HG03457 (cell line): ENCODE measurements around the gene ATXN7L1.
"Not testable (repeated sequence)": the region's sequence is repeated elsewhere in the genome, so short reads cannot be mapped to it uniquely, and the experiment has no call there.

ENCODE experiments used
- ATAC-seq: cut with Tn5 transposase; IDR thresholded peaks from one replicate; pipeline ENCODE4 v1.9.1; 2021; ENCODE audit warnings: moderate number of reproducible peaks; ENCODE audit not compliant: unreplicated experiment

The ATXN7L1 gene

GRCh38 chr7:105861224-105861623, 15.2 kb downstream of the ATXN7L1 start:
- no peak for ATAC-seq

DNA sequence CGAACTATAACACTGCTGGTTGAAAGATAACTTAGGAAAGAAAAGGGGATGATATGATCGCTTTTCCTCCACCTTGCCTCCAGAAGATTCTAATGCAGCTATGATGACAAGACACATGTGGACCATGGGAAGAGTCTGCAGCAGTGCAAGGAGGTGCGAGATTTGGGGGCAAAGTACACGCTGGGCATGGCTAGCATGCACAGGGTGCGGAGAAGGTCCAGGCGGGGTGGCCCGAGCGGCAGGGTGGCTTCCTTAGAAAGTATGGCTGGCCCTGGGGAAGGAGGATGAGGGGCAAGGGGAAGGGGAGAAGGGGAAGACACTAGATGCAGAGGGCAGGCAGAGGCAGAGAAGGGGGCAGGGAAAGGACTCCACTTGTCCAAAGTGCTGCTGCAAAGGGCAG, 15.6 kb downstream of the ATXN7L1 start:
- ATAC-seq, result no peak

DNA sequence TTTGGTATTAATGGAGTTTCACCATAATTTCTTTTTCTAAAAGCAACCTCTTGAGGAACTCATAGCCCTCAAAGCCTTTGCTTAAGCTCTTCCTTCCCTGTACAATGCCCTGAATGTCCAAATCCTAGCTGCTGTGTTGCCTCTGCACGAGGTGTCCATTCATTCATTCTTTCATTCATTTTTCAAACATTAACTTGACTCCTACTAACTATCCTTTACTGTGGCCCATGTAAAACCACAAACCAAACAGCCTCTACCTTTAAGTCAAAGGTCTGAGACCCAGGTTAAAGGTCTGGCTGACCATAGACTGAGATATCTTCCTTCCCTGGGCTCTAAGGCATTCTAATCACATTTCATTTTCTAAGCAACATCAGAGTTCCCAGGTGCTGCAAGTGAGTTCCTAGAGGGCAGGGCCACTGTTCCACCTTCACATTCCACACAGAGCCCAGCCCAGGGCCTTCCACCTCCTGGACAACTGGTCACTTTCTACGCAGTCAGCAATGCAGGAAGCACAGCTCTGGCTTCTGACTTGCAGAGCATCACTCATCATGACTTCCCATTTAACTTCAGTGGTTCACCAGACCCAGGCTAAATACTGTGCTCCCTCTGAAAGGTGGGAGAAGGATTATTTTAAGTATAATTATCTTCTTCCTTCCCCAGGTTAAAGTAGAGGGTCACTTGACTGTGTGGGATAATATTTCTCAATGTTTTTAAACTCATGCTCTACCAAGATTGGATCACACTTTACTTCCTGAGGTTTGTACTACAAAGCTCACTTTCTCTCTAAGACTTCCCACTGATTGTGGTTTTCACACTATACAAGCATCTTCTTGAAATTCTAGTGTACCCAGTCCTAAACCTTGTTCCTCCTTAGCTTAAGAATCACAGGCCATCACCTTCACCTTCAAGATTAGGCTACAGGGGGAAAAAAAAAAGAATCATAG, 19.1 kb downstream of the ATXN7L1 start:
- ATAC-seq, result no peak

DNA sequence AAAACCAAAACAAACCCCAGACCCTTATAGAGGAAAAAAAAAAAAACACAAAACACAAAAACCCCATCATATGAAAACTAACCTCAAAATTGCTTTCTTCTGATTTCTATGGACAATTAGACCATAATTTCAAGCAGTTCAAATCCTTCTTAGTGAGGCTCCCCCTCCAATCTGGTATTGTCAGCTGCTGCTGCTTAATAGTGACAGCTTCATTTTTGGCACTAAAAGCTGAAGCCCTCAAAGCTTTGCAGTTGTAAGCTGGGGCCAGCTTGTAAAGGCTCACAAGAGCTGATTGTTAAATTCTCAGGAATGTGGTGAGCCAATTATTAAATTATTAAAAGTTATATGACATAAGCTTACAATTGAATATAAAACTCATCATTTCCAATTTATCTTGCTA, 21.9 kb downstream of the ATXN7L1 start:
- ATAC-seq, result no peak

GRCh38 chr7:105853931-105854419, 22.4 kb downstream of the ATXN7L1 start:
- no peak for ATAC-seq

GRCh38 chr7:105851064-105851463, 25.3 kb downstream of the ATXN7L1 start:
- ATAC-seq, result no peak

DNA sequence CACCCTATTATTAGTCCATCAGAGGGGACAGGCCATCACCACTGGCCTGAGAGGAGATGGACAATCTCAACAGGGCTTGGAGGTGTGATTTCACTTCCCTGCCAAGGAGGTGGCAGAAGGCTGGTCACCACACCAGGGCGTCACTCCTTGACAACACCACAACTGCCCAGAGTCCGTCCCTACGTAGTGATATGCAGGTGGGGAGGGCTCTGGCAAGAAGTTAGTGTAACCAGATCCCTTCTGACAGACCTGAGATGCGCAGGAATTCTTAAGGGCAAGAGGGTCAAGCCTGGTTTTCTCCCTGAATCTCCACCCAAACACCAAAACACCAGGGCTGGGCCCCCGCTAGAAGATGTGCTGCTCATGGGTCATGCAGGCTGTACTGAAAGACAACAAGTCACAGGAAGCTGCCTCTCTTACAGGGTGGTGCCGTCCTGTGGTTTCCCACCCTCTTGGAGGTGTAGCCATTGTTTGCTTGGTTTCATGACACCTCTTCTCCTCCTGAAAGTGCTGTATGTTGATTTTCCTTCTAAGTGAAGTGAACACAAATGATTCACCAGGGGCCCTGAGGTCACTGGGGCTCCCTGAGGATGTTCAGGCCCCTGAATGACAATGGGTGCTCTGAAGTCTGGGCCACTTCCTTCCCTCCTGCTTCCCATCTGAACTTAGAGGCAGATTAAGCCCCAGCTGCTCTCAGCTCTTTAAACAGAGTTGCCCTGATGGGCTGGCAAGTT, 27.1 kb downstream of the ATXN7L1 start:
- ATAC-seq, result no peak

- ATAC-seq, result no peak
These were observed 30.0 kb downstream of the ATXN7L1 start for GRCh38 chr7:105846404-105846803.

- not testable (repeated sequence) for ATAC-seq
These were observed 31.7 kb downstream of the ATXN7L1 start for GRCh38 chr7:105844681-105845080.

DNA sequence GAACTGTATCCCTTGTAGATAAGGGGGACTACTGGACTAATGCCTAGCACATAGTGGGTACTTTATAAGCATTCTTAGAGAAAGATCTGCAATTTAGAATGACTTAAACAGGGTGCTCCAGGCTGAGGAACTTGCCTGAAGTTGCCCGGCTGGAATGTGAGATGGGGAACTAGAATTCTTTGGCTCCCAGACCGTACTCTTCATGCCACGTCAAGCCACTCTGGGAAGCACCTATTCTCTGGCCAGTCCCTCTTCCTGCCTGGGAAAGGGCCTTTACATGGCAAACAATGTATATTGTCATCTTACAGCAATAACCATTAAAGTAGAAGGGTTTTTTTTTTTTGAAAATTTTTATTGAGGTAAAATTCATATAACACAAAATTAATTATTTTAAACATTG, 34.5 kb downstream of the ATXN7L1 start:
- no peak for ATAC-seq

GRCh38 chr7:105840981-105841749, 35.2 kb downstream of the ATXN7L1 start:
- no peak for ATAC-seq

GRCh38 chr7:105839266-105839665, 37.1 kb downstream of the ATXN7L1 start:
- ATAC-seq, result no peak

DNA sequence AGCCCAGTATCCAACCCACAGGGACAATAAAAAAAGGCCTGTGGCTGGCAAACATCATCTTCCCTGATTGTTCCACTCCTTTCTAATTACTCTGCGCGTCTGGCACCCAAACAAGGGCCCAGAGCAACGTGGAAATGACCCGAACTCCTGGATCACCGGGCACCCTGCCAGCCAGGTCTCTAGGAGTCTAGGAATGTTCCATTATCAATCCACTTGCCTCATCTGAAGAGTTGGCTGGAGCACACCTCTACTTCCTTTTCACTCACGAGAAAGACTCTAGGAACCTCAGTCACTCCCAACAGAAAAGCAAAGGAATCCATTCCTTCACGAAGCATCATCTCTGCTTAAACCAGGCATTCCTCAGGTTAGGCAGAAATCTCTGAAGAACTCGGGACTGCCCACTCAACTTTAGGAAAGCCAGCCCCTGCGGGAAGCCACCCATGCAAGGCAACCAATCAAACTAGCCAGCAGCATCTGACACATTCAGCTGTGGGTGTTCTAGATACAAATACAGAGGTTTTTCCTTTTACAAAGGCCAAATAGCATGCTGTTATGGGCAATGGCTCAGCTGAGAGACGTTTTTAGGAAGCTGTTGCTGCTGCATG, 37.7 kb downstream of the ATXN7L1 start:
- no peak for ATAC-seq

DNA sequence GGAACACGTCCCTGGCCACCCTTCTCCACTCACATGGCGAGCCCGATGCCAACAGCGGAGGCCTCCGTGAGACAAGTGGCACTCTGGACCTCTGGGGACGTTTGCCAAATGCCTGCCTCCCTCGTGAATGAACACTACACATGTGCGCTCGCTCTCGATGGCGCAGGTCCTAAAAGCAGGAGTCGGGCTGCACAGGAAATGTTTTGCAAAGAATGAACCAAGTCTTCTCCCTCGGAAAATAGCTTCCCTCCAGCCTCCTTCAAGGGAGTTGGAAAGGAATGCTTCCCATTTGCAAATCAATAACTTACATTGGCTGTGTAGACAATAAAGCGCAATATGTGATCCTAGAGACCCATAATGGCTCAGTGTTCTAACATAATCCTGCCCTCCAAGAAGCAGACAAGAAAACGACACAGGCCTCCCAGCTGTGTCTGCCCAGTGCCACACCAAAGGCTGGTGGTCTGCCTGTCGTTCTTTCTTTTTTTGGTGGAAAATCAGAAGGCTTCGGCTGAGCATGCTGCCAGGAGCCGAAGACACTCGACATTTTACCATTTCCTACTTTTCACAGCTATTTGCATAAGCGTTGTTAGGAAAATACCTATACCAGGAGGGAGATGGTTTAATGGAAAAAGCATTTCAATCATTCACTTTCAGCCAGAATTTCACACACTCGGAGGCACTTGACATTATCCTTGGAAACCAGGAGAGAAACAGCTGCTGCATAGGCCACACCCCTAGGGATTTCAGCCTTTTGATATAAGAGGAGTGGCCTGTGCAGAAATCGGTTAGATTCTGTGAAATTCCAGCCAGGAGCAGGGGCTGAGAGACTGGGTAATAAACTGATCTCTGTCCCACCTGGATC, 38.4 kb downstream of the ATXN7L1 start:
- ATAC-seq, result no peak

DNA sequence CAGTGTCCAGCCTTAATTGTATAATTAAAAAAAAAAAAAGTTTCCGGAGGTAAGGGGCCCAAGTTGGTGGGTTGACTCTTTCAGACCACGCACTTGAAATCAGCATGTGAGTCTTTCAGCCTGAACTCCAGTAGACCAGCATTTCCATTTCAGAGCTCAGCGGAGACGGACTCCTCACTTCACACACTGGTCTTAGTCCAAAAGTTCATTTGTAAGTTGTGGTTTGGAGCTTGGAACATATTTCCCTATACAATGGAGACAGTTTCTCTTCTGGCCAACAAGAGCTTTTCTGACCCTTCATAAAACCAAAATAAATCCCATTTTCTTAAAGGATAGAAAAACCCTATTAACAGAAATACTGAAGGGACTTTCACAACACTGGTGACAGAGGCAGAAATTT, 41.0 kb downstream of the ATXN7L1 start:
- ATAC-seq, result no peak

GRCh38 chr7:105831824-105832535, 44.4 kb downstream of the ATXN7L1 start:
- ATAC-seq, result no peak

DNA sequence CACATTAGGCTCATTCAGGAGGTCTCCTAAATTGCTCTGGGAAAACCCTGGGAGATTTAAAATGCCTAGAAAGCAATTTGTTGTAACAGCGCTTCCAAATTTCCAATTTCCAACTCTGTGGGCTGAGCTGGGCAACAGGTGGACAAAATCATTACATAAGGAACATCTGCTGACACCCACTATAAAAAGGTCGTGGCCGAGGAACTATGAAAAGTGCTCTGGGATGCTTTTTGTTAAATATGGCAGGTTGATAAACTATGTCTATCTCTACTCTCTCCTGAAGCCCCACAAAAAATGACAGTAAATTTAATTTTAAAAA, 45.1 kb downstream of the ATXN7L1 start:
- no peak for ATAC-seq

DNA sequence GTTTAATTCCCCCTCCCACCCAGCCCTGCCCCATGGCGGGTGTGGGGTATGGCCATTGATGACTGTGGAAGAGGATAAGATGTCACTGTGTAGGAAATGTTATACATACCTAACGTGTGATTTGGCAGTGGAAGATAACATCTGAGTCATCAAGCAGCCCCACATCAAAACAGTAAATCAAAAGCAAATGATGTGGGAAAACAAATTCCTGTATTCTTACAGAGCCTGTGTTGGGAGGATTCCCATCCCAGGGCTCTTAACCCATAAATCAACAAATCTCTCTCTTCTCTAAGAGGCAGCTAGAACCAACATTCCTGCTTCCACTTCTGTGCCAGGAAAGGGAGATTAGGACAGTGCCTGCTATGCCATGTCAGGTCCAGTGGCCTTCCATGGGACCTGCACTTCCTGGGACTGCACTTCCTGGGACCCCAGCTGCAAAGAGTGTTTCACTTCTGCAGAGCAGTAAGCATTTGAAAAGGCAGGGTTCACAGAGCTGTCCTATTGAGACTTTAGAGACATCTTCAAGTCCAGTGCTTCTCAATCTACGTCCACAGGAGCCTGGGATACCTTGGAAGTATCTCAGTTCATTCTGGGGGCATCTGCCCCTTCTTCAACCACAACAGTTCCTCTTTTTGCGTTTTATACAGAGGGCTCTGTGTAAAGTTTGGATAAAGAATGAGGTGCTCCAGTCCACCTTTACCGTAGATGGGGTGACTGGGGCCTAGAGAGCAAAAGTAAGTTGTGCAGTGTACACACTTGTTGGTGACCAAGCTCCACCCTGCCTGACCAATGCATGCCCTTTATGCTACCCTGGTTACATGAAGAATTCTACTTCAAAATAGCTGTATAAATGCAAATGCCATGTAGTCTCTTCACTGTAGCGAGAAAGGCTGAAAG, 45.7 kb downstream of the ATXN7L1 start:
- no peak for ATAC-seq
